H9 (cell line): ENCODE data around the gene PRRG3. TPM values are rescaled to one million over a fixed set of nuclear protein-coding genes. Genes with fewer than 3 reads are reported as not detected.

ENCODE experiments used
- DNase-seq: peaks from one replicate; pipeline ENCODE4 v3.0.0-alpha.2; 2017
- H2AFZ ChIP-seq: one replicate; pipeline ENCODE4 v1.6.1; 2013; ENCODE audit warnings: mild to moderate bottlenecking, low read length, control low read depth, moderate library complexity
- H2AK5ac ChIP-seq: 2 replicates; pipeline ENCODE4 v1.6.1; 2013; ENCODE audit warnings: low read length, control low read depth, mixed read lengths; ENCODE audit not compliant: insufficient read length
- H2BK120ac ChIP-seq: one replicate; pipeline ENCODE4 v1.6.1; 2013; ENCODE audit warnings: low read depth, mild to moderate bottlenecking, low read length, control low read depth, inconsistent platforms; ENCODE audit not compliant: poor library complexity, severe bottlenecking
- H2BK12ac ChIP-seq: 2 replicates; pipeline ENCODE4 v1.6.1; 2013; ENCODE audit warnings: low read length, control low read depth, mixed read lengths, low read depth; ENCODE audit not compliant: insufficient read length
- H2BK15ac ChIP-seq: 2 replicates; pipeline ENCODE4 v1.6.1; 2013; ENCODE audit warnings: low read depth, low read length, control low read depth
- H2BK20ac ChIP-seq: one replicate; pipeline ENCODE4 v1.6.1; 2013; ENCODE audit warnings: low read depth, mild to moderate bottlenecking, low read length, control low read depth, inconsistent platforms; ENCODE audit not compliant: poor library complexity, severe bottlenecking
- H2BK5ac ChIP-seq: 2 replicates; pipeline ENCODE4 v1.6.1; 2013; ENCODE audit warnings: low read length, control low read depth, mixed read lengths; ENCODE audit not compliant: insufficient read length
- H3K14ac ChIP-seq: 2 replicates; pipeline ENCODE4 v1.6.1; 2013; ENCODE audit warnings: low read length, control low read depth; ENCODE audit not compliant: insufficient read depth
- H3K18ac ChIP-seq: 2 replicates; pipeline ENCODE4 v1.6.1; 2013; ENCODE audit warnings: low read depth, mild to moderate bottlenecking, mixed read lengths, low read length, control low read depth; ENCODE audit not compliant: insufficient read length
- H3K23ac ChIP-seq: 2 replicates; pipeline ENCODE4 v1.6.1; 2013; ENCODE audit warnings: low read length, control low read depth, mixed read lengths, low read depth; ENCODE audit not compliant: insufficient read length
- H3K23me2 ChIP-seq: 2 replicates; pipeline ENCODE4 v1.6.1; 2013; ENCODE audit warnings: low read depth, mild to moderate bottlenecking, mixed read lengths, low read length, control low read depth; ENCODE audit not compliant: insufficient read length, poor library complexity, severe bottlenecking
- H3K27ac ChIP-seq: 2 replicates; pipeline ENCODE4 v1.5.1; 2013; ENCODE audit warnings: low read length, control low read depth, mixed read lengths, low read depth; ENCODE audit not compliant: insufficient read length
- H3K27me3 ChIP-seq: 2 replicates; pipeline ENCODE4 v1.6.1; 2013; ENCODE audit warnings: low read length, control low read depth, inconsistent platforms; ENCODE audit not compliant: insufficient read depth
- H3K4ac ChIP-seq: 2 replicates; pipeline ENCODE4 v1.6.1; 2013; ENCODE audit warnings: low read depth, mild to moderate bottlenecking, control low read depth, inconsistent platforms, low read length, moderate library complexity
- H3K4me1 ChIP-seq: 2 replicates; pipeline ENCODE4 v1.6.1; 2013; ENCODE audit warnings: low read length, control low read depth, inconsistent platforms; ENCODE audit not compliant: insufficient read depth
- H3K4me2 ChIP-seq: 2 replicates; pipeline ENCODE4 v1.6.1; 2013; ENCODE audit warnings: low read length, control low read depth, mixed read lengths; ENCODE audit not compliant: insufficient read length, insufficient read depth
- H3K56ac ChIP-seq: 2 replicates; pipeline ENCODE4 v1.6.1; 2013; ENCODE audit warnings: low read depth, mild to moderate bottlenecking, mixed read lengths, low read length, control low read depth; ENCODE audit not compliant: insufficient read length
- H3K79me1 ChIP-seq: 2 replicates; pipeline ENCODE4 v1.6.1; 2013; ENCODE audit warnings: low read depth, mild to moderate bottlenecking, moderate library complexity, low read length, control low read depth, inconsistent platforms; ENCODE audit not compliant: insufficient read depth, poor library complexity, severe bottlenecking
- H3K79me2 ChIP-seq: 2 replicates; pipeline ENCODE4 v1.6.1; 2013; ENCODE audit warnings: low read length, control low read depth, inconsistent platforms; ENCODE audit not compliant: insufficient read depth
- H3K9ac ChIP-seq: 2 replicates; pipeline ENCODE4 v1.6.1; 2013; ENCODE audit warnings: low read length, control low read depth, mixed read lengths; ENCODE audit not compliant: insufficient read length; ENCODE audit errors: extremely low read depth
- H3K9me3 ChIP-seq: one replicate; pipeline ENCODE4 v1.6.1; 2013; ENCODE audit warnings: low read depth, low read length, inconsistent platforms; ENCODE audit not compliant: control insufficient read depth
- H3T11ph ChIP-seq: one replicate; pipeline ENCODE4 v1.6.1; 2013; ENCODE audit warnings: mild to moderate bottlenecking, low read length, control low read depth, inconsistent platforms
- H4K20me1 ChIP-seq: one replicate; pipeline ENCODE4 v1.6.1; 2013; ENCODE audit not compliant: control insufficient read depth, insufficient read length, insufficient read depth
- H4K5ac ChIP-seq: 2 replicates; pipeline ENCODE4 v1.6.1; 2013; ENCODE audit warnings: low read depth, mild to moderate bottlenecking, mixed read lengths, low read length, control low read depth; ENCODE audit not compliant: insufficient read length
- H4K8ac ChIP-seq: replicated peaks from 2 replicates; pipeline ENCODE4 v1.6.1; 2013; ENCODE audit warnings: low read length, control low read depth, mixed read lengths, low read depth; ENCODE audit not compliant: insufficient read length
- H4K91ac ChIP-seq: 2 replicates; pipeline ENCODE4 v1.6.1; 2013; ENCODE audit warnings: low read depth, mild to moderate bottlenecking, moderate library complexity, mixed read lengths, low read length, control low read depth; ENCODE audit not compliant: insufficient read length
- H3K27ac Mint-ChIP-seq, 3 experiments: 2 replicates in 2 of 3; 3 replicates in 1 of 3; pipeline ENCODE4 v1.8.0; 2020 to 2021; ENCODE audit warnings: mixed read lengths in 3 of 3, mild to moderate bottlenecking in 1 of 3, moderate library complexity in 1 of 3
- H3K27me3 Mint-ChIP-seq: 2 replicates; pipeline ENCODE4 v1.8.0; 2021; ENCODE audit warnings: low read depth, mild to moderate bottlenecking, moderate library complexity, mixed read lengths
- H3K36me3 Mint-ChIP-seq, 3 experiments: 2 replicates in 2 of 3; 3 replicates in 1 of 3; pipeline ENCODE4 v1.8.0; 2020 to 2021; ENCODE audit warnings: low read depth in 3 of 3, mixed read lengths in 3 of 3; ENCODE audit not compliant: insufficient read depth in 1 of 3
- H3K4me1 Mint-ChIP-seq, 2 experiments: 2 replicates each; pipeline ENCODE4 v1.8.0; 2020; ENCODE audit warnings: mixed read lengths in 2 of 2
- H3K4me3 Mint-ChIP-seq, 2 experiments: 2 replicates in 1 of 2; 3 replicates in 1 of 2; pipeline ENCODE4 v1.8.0; 2020 to 2021; ENCODE audit warnings: mild to moderate bottlenecking in 2 of 2, mixed read lengths in 2 of 2, moderate library complexity in 1 of 2
- H3K9me3 Mint-ChIP-seq, 2 experiments: 2 replicates in 1 of 2; 3 replicates in 1 of 2; pipeline ENCODE4 v1.8.0; 2020; ENCODE audit warnings: mild to moderate bottlenecking in 2 of 2, mixed read lengths in 2 of 2, moderate library complexity in 1 of 2
- CTCF ChIP-seq: fragments of 200-600 bp; sonication (generic); conservative IDR thresholded peaks from 3 replicates; pipeline ENCODE4 v1.8.0; 2021; ENCODE audit warnings: antibody characterized with exemption, mild to moderate bottlenecking
- WGBS: extraction: QIAGEN DNeasy Blood & Tissue Kit; methylation state at CpG from one replicate; pipeline ENCODE4 v1.1.7; 2013; ENCODE audit warnings: missing lambda C conversion rate, low lambda C conversion rate, mixed read lengths; ENCODE audit not compliant: insufficient read length; ENCODE audit errors: extremely low coverage; 5-methylcytosine and 5-hydroxymethylcytosine counted together
- long read RNA-seq: library from polyadenylated mRNA; unstranded; transcript quantifications from one replicate; pipeline ENCODE4 v2.0.0, GENCODE V29; 2020
- total RNA-seq: library from RNA; stranded (reverse); gene quantifications from 2 replicates; pipeline ENCODE4 v1.2.1, GENCODE V29; 2021

Gene PRRG3
- 2.7 and 4.9 TPM in 2 replicates for total RNA-seq
- long read RNA-seq, partial matches to known transcripts, result 0 of 4 reads
- long read RNA-seq, other reads (novel, unspliced or antisense), result 4 of 4 reads

- Histone ChIP-seq H2BK15ac (no peak within 1 kb of the TSS), H3K4me2 (peak within 1 kb of the TSS; percentile 36), H3K23ac (no peak within 1 kb of the TSS), H3K27ac (no peak within 1 kb of the TSS), H3K14ac (no peak within 1 kb of the TSS), H3K4ac (no peak within 1 kb of the TSS), H3K23me2 (no peaks in the 10 kb centered on the region), H3K18ac (no peak within 1 kb of the TSS), H3K56ac (no peak within 1 kb of the TSS), H2BK20ac (no peak within 1 kb of the TSS), H4K5ac (no peak within 1 kb of the TSS), H3K79me1 (no peaks in the 10 kb centered on the region), H3K9me3 (peaks cover 66% of the 10 kb centered on the region), H2AK5ac (no peak within 1 kb of the TSS), H3K27me3 (no peaks in the 10 kb centered on the region), H3K9ac (no peak within 1 kb of the TSS), H2BK120ac (no peak within 1 kb of the TSS), H2BK5ac (no peak within 1 kb of the TSS), H4K20me1 (no peaks in the 10 kb centered on the region), H3K4me1 (no peaks in the 10 kb centered on the region), H3K79me2 (no peaks in the 10 kb centered on the region), H2BK12ac (no peak within 1 kb of the TSS), H3T11ph (no peak within 1 kb of the TSS), H4K91ac (no peak within 1 kb of the TSS), H4K8ac (no peak within 1 kb of the TSS), H2AFZ (no peak within 1 kb of the TSS)
- peaks cover 42 to 55% of the 10 kb centered on the region in 2 experiments for H3K9me3 Mint-ChIP-seq
- DNase-seq, result peak; percentile 52
- H3K4me3 Mint-ChIP-seq, result peak within 1 kb of the TSS; percentile 64 to 80
- H3K27me3 Mint-ChIP-seq, result peaks cover 23% of the 10 kb centered on the region
- peaks cover 0 to 5% (median 3%) of the 10 kb centered on the region in 3 experiments; a peak in 5 of 7 replicates for H3K36me3 Mint-ChIP-seq
- no peak within 1 kb of the TSS for H3K27ac Mint-ChIP-seq
- H3K4me1 Mint-ChIP-seq, result peaks cover 11% of the 10 kb centered on the region in 2 experiments
- no CpG with 5 or more reads among the region's 100 CpGs for WGBS
- TF ChIP-seq CTCF, result no peak
Observed at GRCh38 chrX:151694661-151695582, at the start of gene PRRG3. Gene PRRG3 (plus strand): TSS chrX:151695458. CDS start chrX:151698815, 3,357 bp downstream.
